Peyer's patch (tissue), 4 donors: Measurements from ENCODE around the gene FAM117B. TPM values are rescaled to one million over a fixed set of nuclear protein-coding genes. Genes with fewer than 3 reads are reported as not detected.

ENCODE experiments used
- DNase-seq, 3 donors: peaks; one replicate each; pipeline ENCODE4 v3.0.0-alpha.2; 2017 to 2019
- H3K27ac ChIP-seq, 4 donors: fragments of 200-600 bp; sonication (generic); one replicate each; pipeline ENCODE4 v1.5.1; 2016 to 2019
- H3K27me3 ChIP-seq, 2 donors: fragments of 200-600 bp; sonication (generic); one replicate each; pipeline ENCODE4 v1.5.1; 2019
- H3K36me3 ChIP-seq, 3 donors: fragments of 200-600 bp; sonication (generic); one replicate each; pipeline ENCODE4 v1.5.1; 2016 to 2019
- H3K4me1 ChIP-seq, 4 donors: fragments of 200-600 bp; sonication (generic); one replicate each; pipeline ENCODE4 v1.5.1; 2016 to 2019
- H3K4me3 ChIP-seq, 4 donors: fragments of 200-600 bp; sonication (generic); 1 replicate in 3 of 4; 2 replicates in 1 of 4; pipeline ENCODE4 v1.5.1; 2016 to 2019; ENCODE audit warnings: mild to moderate bottlenecking in 1 of 4
- H3K9me3 ChIP-seq, 4 donors: fragments of 200-600 bp; sonication (generic); one replicate each; pipeline ENCODE4 v1.5.1; 2016 to 2019; ENCODE audit warnings: mild to moderate bottlenecking in 1 of 4
- CTCF ChIP-seq, 6 experiments: fragments of 450-650 bp in 4 of 6; fragments of 200-600 bp in 2 of 6; sonication (generic) in 1 of 6; IDR thresholded peaks; one replicate each; pipeline ENCODE4 v1.5.1; 2017 to 2019; ENCODE audit warnings: antibody characterized with exemption in 6 of 6, mild to moderate bottlenecking in 3 of 6, moderate library complexity in 1 of 6
- POLR2A ChIP-seq, 2 donors: fragments of 450-650 bp; IDR thresholded peaks; one replicate each; pipeline ENCODE4 v1.5.1; 2017; ENCODE audit warnings: antibody characterized with exemption in 2 of 2, mild to moderate bottlenecking in 2 of 2, moderate library complexity in 2 of 2
- total RNA-seq, 4 donors: library from RNA; depleted of rRNA; stranded (reverse); fragments of >200 nt; gene quantifications; one replicate each; pipeline ENCODE4 v1.1.0, GENCODE V29; 2016

The FAM117B gene
- total RNA-seq, 4 donors from 2014 or later: 10.5 to 37.1 (median 21.0) TPM

GRCh38 chr2:202769201-202769600 lies 134.4 kb downstream of the FAM117B start:
- H3K36me3 ChIP-seq: peaks cover 0 to 14% (median 0%) of the 10 kb centered on the region in 3 donors
- H3K4me1 ChIP-seq: no peaks in the 10 kb centered on the region
- no peaks in the 10 kb centered on the region for H3K27me3 ChIP-seq
- no peaks in the 10 kb centered on the region for H3K9me3 ChIP-seq
- TF ChIP-seq CTCF (IDR thresholded peaks at IDR 0.05): no peak
- TF ChIP-seq POLR2A (IDR thresholded peaks at IDR 0.05): no peak
- DNase-seq: no peak
- no peak overlapping the region for H3K27ac ChIP-seq
- H3K4me3 ChIP-seq: no peak overlapping the region

- Histone ChIP-seq H3K27ac (no peak overlapping the region), H3K4me3 (no peak overlapping the region), H3K4me1 (no peaks in the 10 kb centered on the region), H3K36me3 (peaks cover 0 to 9% (median 0%) of the 10 kb centered on the region in 3 donors), H3K27me3 (no peaks in the 10 kb centered on the region), H3K9me3 (no peaks in the 10 kb centered on the region)
- DNase-seq: no peak
- no peak for TF ChIP-seq CTCF (IDR thresholded peaks at IDR 0.05)
These were observed 136.6 kb downstream of the FAM117B start for GRCh38 chr2:202771336-202771735.

- Histone ChIP-seq H3K4me1 (no peaks in the 10 kb centered on the region), H3K27me3 (no peaks in the 10 kb centered on the region), H3K9me3 (no peaks in the 10 kb centered on the region), H3K36me3 (peaks cover 0 to 9% (median 0%) of the 10 kb centered on the region in 3 donors), H3K4me3 (no peak overlapping the region), H3K27ac (no peak overlapping the region)
- TF ChIP-seq POLR2A (IDR thresholded peaks at IDR 0.05) (no peak), CTCF (IDR thresholded peaks at IDR 0.05) (no peak)
- no peak for DNase-seq
These were observed 137.1 kb downstream of the FAM117B start for GRCh38 chr2:202771741-202772460.

GRCh38 chr2:202773301-202773973 lies 138.7 kb downstream of the FAM117B start:
- H3K4me3 ChIP-seq: no peak overlapping the region
- H3K36me3 ChIP-seq: peaks cover 0 to 9% (median 0%) of the 10 kb centered on the region in 3 donors
- H3K27me3 ChIP-seq: no peaks in the 10 kb centered on the region
- no peaks in the 10 kb centered on the region for H3K4me1 ChIP-seq
- no peak overlapping the region for H3K27ac ChIP-seq
- no peak for TF ChIP-seq CTCF (IDR thresholded peaks at IDR 0.05)
- TF ChIP-seq POLR2A (IDR thresholded peaks at IDR 0.05): no peak
- H3K9me3 ChIP-seq: no peaks in the 10 kb centered on the region
- DNase-seq: no peak

GRCh38 chr2:202774104-202774503 lies 139.3 kb downstream of the FAM117B start:
- H3K27ac ChIP-seq: no peak overlapping the region
- peaks cover 0 to 14% (median 0%) of the 10 kb centered on the region in 3 donors for H3K36me3 ChIP-seq
- no peaks in the 10 kb centered on the region for H3K4me1 ChIP-seq
- no peak overlapping the region for H3K4me3 ChIP-seq
- no peak for TF ChIP-seq POLR2A (IDR thresholded peaks at IDR 0.05)
- no peak for TF ChIP-seq CTCF (IDR thresholded peaks at IDR 0.05)
- no peak for DNase-seq
- no peaks in the 10 kb centered on the region for H3K9me3 ChIP-seq
- H3K27me3 ChIP-seq: no peaks in the 10 kb centered on the region
